Measurements from ENCODE around the gene IQCM.

The IQCM gene

DNA sequence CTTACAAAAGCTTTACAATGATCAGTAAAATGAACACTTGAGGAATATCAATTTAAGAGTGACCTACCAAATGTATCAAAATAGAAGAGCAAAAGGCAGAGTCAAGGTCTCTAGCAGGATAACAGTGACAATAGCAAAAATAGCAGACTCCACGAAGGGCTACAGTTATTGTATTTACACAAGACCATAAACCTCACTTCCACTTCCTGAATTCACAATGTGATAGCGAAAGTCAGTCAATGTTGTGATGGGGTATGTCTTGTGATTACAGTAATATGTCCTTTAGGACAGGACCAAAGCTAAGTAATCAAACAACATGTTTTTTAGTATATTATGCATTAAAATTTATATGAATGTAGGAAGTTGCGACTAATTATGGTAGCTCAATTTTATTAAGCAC is 139.6 kb downstream of the IQCM start:
- DNase-seq (ENCODE audit: low read depth): no peak
- Histone ChIP-seq H3K4me3 (ENCODE audit: low read length) (no peak overlapping the region), H3K27me3 (replicated peaks; ENCODE audit: control insufficient read depth, insufficient read depth, low read length) (no peaks in the 10 kb centered on the region), H3K9ac (ENCODE audit: low read length) (no peak overlapping the region), H3K36me3 (ENCODE audit: control insufficient read depth, insufficient read depth, low read length, severe bottlenecking) (no peaks in the 10 kb centered on the region), H3K9me3 (ENCODE audit: control insufficient read depth, low read length) (peaks cover 20% of the 10 kb centered on the region), H3K4me1 (ENCODE audit: control insufficient read depth, insufficient read depth, low read length) (peaks cover 4% of the 10 kb centered on the region)

GRCh38 chr4:149645790-149646189 is 169.9 kb downstream of the IQCM start:
- H3K9me3 ChIP-seq (ENCODE audit: control insufficient read depth, low read length): no peaks in the 10 kb centered on the region
- H3K4me3 ChIP-seq (ENCODE audit: low read length): no peak overlapping the region
- no peaks in the 10 kb centered on the region for H3K4me1 ChIP-seq (ENCODE audit: control insufficient read depth, insufficient read depth, low read length)
- H3K36me3 ChIP-seq (ENCODE audit: control insufficient read depth, insufficient read depth, low read length, severe bottlenecking): no peaks in the 10 kb centered on the region
- no peak for DNase-seq (ENCODE audit: low read depth)
- H3K9ac ChIP-seq (ENCODE audit: low read length): no peak overlapping the region
- no peaks in the 10 kb centered on the region for H3K27me3 ChIP-seq (replicated peaks; ENCODE audit: control insufficient read depth, insufficient read depth, low read length)

DNA sequence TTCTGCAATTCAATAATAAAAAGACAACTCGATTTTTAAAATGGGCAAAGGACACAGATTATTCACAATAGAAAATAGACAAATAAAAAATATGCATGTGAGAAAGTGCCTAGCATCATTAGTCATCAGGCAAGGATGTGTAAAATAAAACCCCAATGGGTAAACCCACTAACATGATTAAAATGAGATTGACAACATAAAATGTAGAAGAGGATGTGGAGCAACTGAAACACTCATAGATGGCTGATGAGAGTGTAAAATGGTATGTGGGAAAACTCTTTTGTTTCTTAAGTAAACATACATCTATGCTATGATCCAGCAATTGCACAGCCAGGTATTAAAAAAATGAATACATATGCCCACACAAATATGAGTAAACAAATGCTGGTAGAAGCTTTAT is 177.6 kb downstream of the IQCM start:
- Histone ChIP-seq H3K9ac (ENCODE audit: low read length) (no peak overlapping the region), H3K36me3 (ENCODE audit: control insufficient read depth, insufficient read depth, low read length, severe bottlenecking) (no peaks in the 10 kb centered on the region), H3K27me3 (replicated peaks; ENCODE audit: control insufficient read depth, insufficient read depth, low read length) (no peaks in the 10 kb centered on the region), H3K4me3 (ENCODE audit: low read length) (no peak overlapping the region), H3K9me3 (ENCODE audit: control insufficient read depth, low read length) (no peaks in the 10 kb centered on the region), H3K4me1 (ENCODE audit: control insufficient read depth, insufficient read depth, low read length) (no peaks in the 10 kb centered on the region)
- DNase-seq (ENCODE audit: low read depth): peak; percentile 26

GRCh38 chr4:149634368-149634767 is 181.3 kb downstream of the IQCM start:
- H3K36me3 ChIP-seq (ENCODE audit: control insufficient read depth, insufficient read depth, low read length, severe bottlenecking): no peaks in the 10 kb centered on the region
- no peak overlapping the region for H3K9ac ChIP-seq (ENCODE audit: low read length)
- DNase-seq (ENCODE audit: low read depth): no peak
- peaks cover 7% of the 10 kb centered on the region for H3K9me3 ChIP-seq (ENCODE audit: control insufficient read depth, low read length)
- H3K4me3 ChIP-seq (ENCODE audit: low read length): no peak overlapping the region
- H3K27me3 ChIP-seq (replicated peaks; ENCODE audit: control insufficient read depth, insufficient read depth, low read length): no peaks in the 10 kb centered on the region
- no peaks in the 10 kb centered on the region for H3K4me1 ChIP-seq (ENCODE audit: control insufficient read depth, insufficient read depth, low read length)

DNA sequence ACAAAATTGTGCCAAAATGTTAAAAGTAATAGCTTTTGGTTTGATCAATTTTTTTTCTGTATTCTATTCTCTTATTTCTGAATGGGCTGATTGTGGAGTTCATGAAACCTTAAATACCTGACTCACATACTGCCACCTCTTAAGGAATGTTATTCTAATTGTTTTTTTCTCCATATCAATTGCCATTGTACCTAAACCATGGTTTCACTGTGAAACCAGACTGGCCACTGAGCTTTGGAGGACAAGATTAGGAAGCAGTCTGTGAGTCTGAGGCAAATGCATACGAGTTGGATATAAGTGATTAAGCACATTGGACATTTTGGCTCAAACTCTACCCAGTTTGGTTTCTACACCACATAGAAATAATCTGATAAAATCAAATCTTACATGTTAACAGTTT is 184.0 kb downstream of the IQCM start:
- no peak overlapping the region for H3K4me3 ChIP-seq (ENCODE audit: low read length)
- no peaks in the 10 kb centered on the region for H3K27me3 ChIP-seq (replicated peaks; ENCODE audit: control insufficient read depth, insufficient read depth, low read length)
- no peak for DNase-seq (ENCODE audit: low read depth)
- H3K9me3 ChIP-seq (ENCODE audit: control insufficient read depth, low read length): peaks cover 14% of the 10 kb centered on the region
- H3K4me1 ChIP-seq (ENCODE audit: control insufficient read depth, insufficient read depth, low read length): no peaks in the 10 kb centered on the region
- no peaks in the 10 kb centered on the region for H3K36me3 ChIP-seq (ENCODE audit: control insufficient read depth, insufficient read depth, low read length, severe bottlenecking)
- H3K9ac ChIP-seq (ENCODE audit: low read length): no peak overlapping the region

DNA sequence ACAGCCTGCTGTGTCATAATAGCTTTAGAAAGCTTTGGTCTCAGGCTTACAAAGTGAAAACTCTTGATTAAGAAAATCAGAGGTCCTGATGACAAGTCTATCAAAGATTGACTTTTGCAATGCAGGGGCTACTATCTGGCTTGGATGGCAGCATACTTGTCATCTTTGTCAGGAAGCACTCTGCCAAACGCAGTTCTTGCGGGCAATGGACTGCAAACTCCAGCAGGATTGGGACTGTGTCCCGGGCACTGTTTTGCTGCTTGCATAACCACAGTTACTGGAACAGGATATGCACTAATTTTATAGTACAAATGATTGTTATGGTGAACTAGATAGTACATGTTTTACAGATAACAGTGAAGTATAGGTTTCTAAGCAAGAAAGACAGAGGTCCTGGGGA is 185.6 kb downstream of the IQCM start:
- Histone ChIP-seq H3K4me1 (ENCODE audit: control insufficient read depth, insufficient read depth, low read length) (no peaks in the 10 kb centered on the region), H3K9me3 (ENCODE audit: control insufficient read depth, low read length) (peaks cover 14% of the 10 kb centered on the region), H3K27me3 (replicated peaks; ENCODE audit: control insufficient read depth, insufficient read depth, low read length) (no peaks in the 10 kb centered on the region), H3K36me3 (ENCODE audit: control insufficient read depth, insufficient read depth, low read length, severe bottlenecking) (no peaks in the 10 kb centered on the region), H3K9ac (ENCODE audit: low read length) (no peak overlapping the region), H3K4me3 (ENCODE audit: low read length) (no peak overlapping the region)
- DNase-seq (ENCODE audit: low read depth): no peak

DNA sequence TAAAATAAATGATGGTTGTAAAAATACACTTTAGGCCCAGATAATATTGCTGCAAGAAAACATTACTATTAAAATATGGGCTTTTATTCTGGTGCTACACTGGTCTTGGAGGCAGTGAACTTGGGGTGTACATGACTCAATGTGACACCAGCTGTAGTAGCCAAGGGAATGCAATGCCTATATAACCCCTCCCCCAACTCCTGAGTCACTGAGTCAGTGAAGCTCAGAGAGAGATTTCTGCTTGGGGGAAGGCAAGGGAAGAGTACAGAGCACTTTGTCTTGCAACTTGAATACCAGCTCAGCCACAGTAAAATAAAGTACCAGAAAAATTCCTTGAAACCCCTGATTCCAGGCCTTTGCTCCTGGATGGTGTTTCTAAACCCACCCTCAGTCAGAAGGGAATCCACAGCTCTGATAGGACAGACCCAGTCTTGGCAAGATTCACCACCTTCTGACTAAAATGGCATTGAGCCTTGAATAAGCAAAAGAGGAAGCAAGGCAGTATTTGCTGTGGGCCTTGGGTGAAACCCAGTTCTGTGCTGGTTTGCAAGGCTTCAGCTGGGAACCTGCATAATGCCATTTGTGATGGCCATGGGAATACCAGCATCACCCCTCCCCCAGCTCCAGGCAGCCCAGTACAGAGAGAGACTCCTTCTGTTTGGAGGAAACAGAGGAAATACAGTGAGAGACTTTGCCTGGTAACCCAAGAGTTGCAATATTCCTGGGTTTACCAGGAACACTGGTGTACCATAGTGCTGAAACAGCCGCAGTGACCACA is 209.9 kb downstream of the IQCM start:
- no peaks in the 10 kb centered on the region for H3K27me3 ChIP-seq (replicated peaks; ENCODE audit: control insufficient read depth, insufficient read depth, low read length)
- H3K9me3 ChIP-seq (ENCODE audit: control insufficient read depth, low read length): peaks cover 19% of the 10 kb centered on the region
- no peak overlapping the region for H3K4me3 ChIP-seq (ENCODE audit: low read length)
- no peaks in the 10 kb centered on the region for H3K4me1 ChIP-seq (ENCODE audit: control insufficient read depth, insufficient read depth, low read length)
- DNase-seq (ENCODE audit: low read depth): peak; percentile 13
- no peak overlapping the region for H3K9ac ChIP-seq (ENCODE audit: low read length)
- H3K36me3 ChIP-seq (ENCODE audit: control insufficient read depth, insufficient read depth, low read length, severe bottlenecking): no peaks in the 10 kb centered on the region

GRCh38 chr4:149604827-149605226 is 210.8 kb downstream of the IQCM start:
- peaks cover 12% of the 10 kb centered on the region for H3K9me3 ChIP-seq (ENCODE audit: control insufficient read depth, low read length)
- H3K4me3 ChIP-seq (ENCODE audit: low read length): no peak overlapping the region

GRCh38 chr4:149595500-149595899 is 220.1 kb downstream of the IQCM start:
- Histone ChIP-seq H3K36me3 (ENCODE audit: control insufficient read depth, insufficient read depth, low read length, severe bottlenecking) (no peaks in the 10 kb centered on the region), H3K27me3 (replicated peaks; ENCODE audit: control insufficient read depth, insufficient read depth, low read length) (no peaks in the 10 kb centered on the region), H3K4me3 (ENCODE audit: low read length) (no peak overlapping the region), H3K9me3 (ENCODE audit: control insufficient read depth, low read length) (no peaks in the 10 kb centered on the region), H3K4me1 (ENCODE audit: control insufficient read depth, insufficient read depth, low read length) (no peaks in the 10 kb centered on the region), H3K9ac (ENCODE audit: low read length) (no peak overlapping the region)
- peak; percentile 7 for DNase-seq (ENCODE audit: low read depth)

More at GRCh38 chr4:149604827-149605226, 210.8 kb downstream of the IQCM start:
- Histone ChIP-seq H3K27me3 (replicated peaks; ENCODE audit: control insufficient read depth, insufficient read depth, low read length) (no peaks in the 10 kb centered on the region), H3K9ac (ENCODE audit: low read length) (no peak overlapping the region), H3K4me1 (ENCODE audit: control insufficient read depth, insufficient read depth, low read length) (no peaks in the 10 kb centered on the region), H3K36me3 (ENCODE audit: control insufficient read depth, insufficient read depth, low read length, severe bottlenecking) (no peaks in the 10 kb centered on the region)
- DNase-seq (ENCODE audit: low read depth): no peak

GRCh38 chr4:149589826-149590225 is 225.8 kb downstream of the IQCM start:
- Histone ChIP-seq H3K36me3 (ENCODE audit: control insufficient read depth, insufficient read depth, low read length, severe bottlenecking) (no peaks in the 10 kb centered on the region), H3K4me1 (ENCODE audit: control insufficient read depth, insufficient read depth, low read length) (peaks cover 6% of the 10 kb centered on the region), H3K27me3 (replicated peaks; ENCODE audit: control insufficient read depth, insufficient read depth, low read length) (no peaks in the 10 kb centered on the region), H3K9me3 (ENCODE audit: control insufficient read depth, low read length) (peaks cover 5% of the 10 kb centered on the region), H3K9ac (ENCODE audit: low read length) (no peak overlapping the region), H3K4me3 (ENCODE audit: low read length) (no peak overlapping the region)
- no peak for DNase-seq (ENCODE audit: low read depth)

DNA sequence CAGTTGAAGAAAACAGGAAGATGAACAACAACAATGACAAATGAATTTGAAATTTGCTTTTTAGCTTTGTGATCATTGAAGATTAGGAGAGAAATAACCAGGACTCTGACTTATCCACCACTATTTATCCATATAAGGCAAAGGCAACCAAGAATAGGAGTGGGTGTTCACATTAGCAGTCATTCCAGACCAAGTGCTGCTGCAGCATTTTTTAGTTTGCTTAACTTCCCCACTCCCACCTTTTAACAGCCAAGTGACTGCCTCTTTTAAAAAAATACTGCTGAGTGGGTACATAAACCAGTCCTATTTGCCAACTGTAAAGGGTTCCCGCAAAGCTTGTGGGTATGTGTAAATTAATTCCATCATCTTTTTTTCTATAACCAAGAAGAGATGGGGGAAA is 230.9 kb downstream of the IQCM start:
- no peak overlapping the region for H3K9ac ChIP-seq (ENCODE audit: low read length)
- H3K4me1 ChIP-seq (ENCODE audit: control insufficient read depth, insufficient read depth, low read length): peaks cover 10% of the 10 kb centered on the region
- peak; percentile 11 for DNase-seq (ENCODE audit: low read depth)
- no peaks in the 10 kb centered on the region for H3K36me3 ChIP-seq (ENCODE audit: control insufficient read depth, insufficient read depth, low read length, severe bottlenecking)
- H3K9me3 ChIP-seq (ENCODE audit: control insufficient read depth, low read length): peaks cover 5% of the 10 kb centered on the region
- no peak overlapping the region for H3K4me3 ChIP-seq (ENCODE audit: low read length)
- no peaks in the 10 kb centered on the region for H3K27me3 ChIP-seq (replicated peaks; ENCODE audit: control insufficient read depth, insufficient read depth, low read length)

DNA sequence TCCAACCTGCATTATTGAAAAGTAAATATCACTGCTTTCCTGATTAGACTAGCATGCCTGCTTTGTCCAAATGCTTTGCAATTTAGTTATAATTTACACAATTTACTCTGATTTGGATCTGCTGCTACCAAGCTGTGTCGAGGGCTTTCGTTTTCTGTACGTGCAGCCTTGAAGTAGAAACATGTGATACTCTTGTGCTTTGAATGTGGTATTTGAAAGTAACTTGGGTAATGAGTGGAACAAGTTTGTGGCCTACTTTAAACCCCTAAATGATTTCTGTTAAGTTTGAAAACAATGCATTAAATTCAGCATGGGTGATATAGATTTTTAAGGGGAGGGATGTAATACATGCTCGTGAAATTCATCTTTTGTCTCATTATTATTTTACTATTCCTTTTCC is 240.7 kb downstream of the IQCM start:
- Histone ChIP-seq H3K36me3 (ENCODE audit: control insufficient read depth, insufficient read depth, low read length, severe bottlenecking) (no peaks in the 10 kb centered on the region), H3K27me3 (replicated peaks; ENCODE audit: control insufficient read depth, insufficient read depth, low read length) (no peaks in the 10 kb centered on the region), H3K4me1 (ENCODE audit: control insufficient read depth, insufficient read depth, low read length) (no peaks in the 10 kb centered on the region), H3K4me3 (ENCODE audit: low read length) (no peak overlapping the region), H3K9me3 (ENCODE audit: control insufficient read depth, low read length) (no peaks in the 10 kb centered on the region), H3K9ac (ENCODE audit: low read length) (no peak overlapping the region)
- peak; percentile 44 for DNase-seq (ENCODE audit: low read depth)
